ENCODE data around the gene PDGFB. TPM values are rescaled to one million over a fixed set of nuclear protein-coding genes. Genes with fewer than 3 reads are reported as not detected.

Gene PDGFB
- polyA plus RNA-seq, 1 donor = 7.4 TPM

- WGBS (ENCODE audit: insufficient coverage, low lambda C conversion rate) = no CpG with 5 or more reads among the region's 10 CpGs
- H3K27ac ChIP-seq (ENCODE audit: low read length) = peak overlapping the region; percentile 31
- H3K4me3 ChIP-seq (ENCODE audit: low read length) = no peak overlapping the region
- no peak for DNase-seq
- peaks cover 4% of the 10 kb centered on the region for H3K27me3 ChIP-seq (ENCODE audit: control insufficient read depth, insufficient read depth, low read length)
- peaks cover 40% of the 10 kb centered on the region for H3K4me1 ChIP-seq (ENCODE audit: control insufficient read depth, insufficient read depth, low read length)
- no peaks in the 10 kb centered on the region for H3K9me3 ChIP-seq (ENCODE audit: control insufficient read depth, low read depth, low read length)
- H3K36me3 ChIP-seq (ENCODE audit: control insufficient read depth, insufficient read depth, low read length) = peaks cover 9% of the 10 kb centered on the region
Observed at GRCh38 chr22:39234472-39234787, 10.4 kb downstream of the PDGFB start.

DNA sequence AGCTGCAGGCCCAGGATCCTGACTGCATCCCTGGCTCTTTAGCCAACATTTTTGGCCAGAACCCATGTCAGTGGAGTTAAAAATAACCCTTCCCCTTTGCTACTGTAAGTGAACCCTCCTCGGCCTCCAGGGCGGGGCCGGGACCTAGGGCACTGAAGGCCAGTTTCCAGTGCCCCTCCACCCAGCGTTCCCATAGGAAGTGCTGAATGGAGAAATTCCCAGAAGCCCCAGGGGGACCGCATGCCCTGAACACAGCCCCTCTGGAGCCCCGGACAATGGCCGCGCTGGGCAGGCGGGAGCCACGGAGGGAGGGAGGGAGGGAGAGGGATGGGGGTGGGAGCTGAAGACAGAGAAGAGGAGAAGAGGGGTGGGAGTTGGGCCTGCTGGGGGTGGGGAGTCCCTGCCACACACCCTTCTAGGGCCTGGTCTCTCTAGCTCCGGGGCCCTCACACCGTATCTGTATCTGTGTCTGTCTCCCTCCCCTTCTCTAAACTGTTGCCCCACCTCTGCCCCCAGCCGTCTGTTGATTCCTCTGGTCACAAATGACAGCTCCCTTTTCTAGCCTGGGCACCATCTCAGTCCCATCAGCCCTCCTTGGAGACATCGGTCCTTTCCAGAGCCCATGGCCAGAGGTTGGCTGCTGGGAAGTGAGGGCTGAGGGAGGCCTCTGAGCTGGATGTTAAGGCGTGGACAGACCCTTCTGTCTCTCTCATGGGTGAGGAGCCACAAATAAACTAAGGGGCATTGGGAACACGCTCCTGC, 10.9 kb downstream of the PDGFB start:
- Histone ChIP-seq H3K4me3 (ENCODE audit: low read length) (no peak overlapping the region), H3K9me3 (ENCODE audit: control insufficient read depth, low read depth, low read length) (no peaks in the 10 kb centered on the region), H3K27ac (ENCODE audit: low read length) (peak overlapping the region; percentile 31), H3K36me3 (ENCODE audit: control insufficient read depth, insufficient read depth, low read length) (peaks cover 9% of the 10 kb centered on the region), H3K4me1 (ENCODE audit: control insufficient read depth, insufficient read depth, low read length) (peaks cover 34% of the 10 kb centered on the region), H3K27me3 (ENCODE audit: control insufficient read depth, insufficient read depth, low read length) (peaks cover 4% of the 10 kb centered on the region)
- no peak for DNase-seq
- WGBS (ENCODE audit: insufficient coverage, low lambda C conversion rate) = no CpG with 5 or more reads among the region's 16 CpGs

GRCh38 chr22:39232806-39233709, 11.7 kb downstream of the PDGFB start:
- peaks cover 4% of the 10 kb centered on the region for H3K27me3 ChIP-seq (ENCODE audit: control insufficient read depth, insufficient read depth, low read length)
- no CpG with 5 or more reads among the region's 25 CpGs for WGBS (ENCODE audit: insufficient coverage, low lambda C conversion rate)
- no peak overlapping the region for H3K27ac ChIP-seq (ENCODE audit: low read length)
- H3K36me3 ChIP-seq (ENCODE audit: control insufficient read depth, insufficient read depth, low read length) = peaks cover 9% of the 10 kb centered on the region
- H3K4me1 ChIP-seq (ENCODE audit: control insufficient read depth, insufficient read depth, low read length) = peaks cover 32% of the 10 kb centered on the region
- H3K9me3 ChIP-seq (ENCODE audit: control insufficient read depth, low read depth, low read length) = no peaks in the 10 kb centered on the region
- H3K4me3 ChIP-seq (ENCODE audit: low read length) = no peak overlapping the region
- no peak for DNase-seq

DNA sequence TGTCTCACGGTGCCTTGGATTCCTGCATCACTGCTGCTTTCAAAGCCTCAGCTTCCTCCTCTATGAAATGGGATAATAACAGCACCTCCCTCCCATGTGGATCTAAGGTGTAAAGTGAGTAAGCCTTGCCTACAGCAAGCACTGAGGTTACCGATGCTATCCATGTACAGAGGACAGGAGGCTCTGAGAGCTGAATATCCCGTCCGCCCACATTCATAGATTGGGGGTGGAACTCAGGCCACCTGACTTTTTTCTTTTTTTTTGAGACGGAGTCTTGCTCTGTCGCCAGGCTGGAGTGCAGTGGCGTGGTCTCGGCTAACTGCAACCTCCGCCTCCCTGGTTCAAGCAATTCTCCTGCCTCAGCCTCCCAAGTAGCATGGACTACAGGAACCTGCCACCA, 12.5 kb downstream of the PDGFB start:
- Histone ChIP-seq H3K9me3 (ENCODE audit: control insufficient read depth, low read depth, low read length) (no peaks in the 10 kb centered on the region), H3K4me1 (ENCODE audit: control insufficient read depth, insufficient read depth, low read length) (peaks cover 29% of the 10 kb centered on the region), H3K27ac (ENCODE audit: low read length) (no peak overlapping the region), H3K27me3 (ENCODE audit: control insufficient read depth, insufficient read depth, low read length) (peaks cover 4% of the 10 kb centered on the region), H3K4me3 (ENCODE audit: low read length) (no peak overlapping the region), H3K36me3 (ENCODE audit: control insufficient read depth, insufficient read depth, low read length) (peaks cover 12% of the 10 kb centered on the region)
- no peak for DNase-seq
- WGBS (ENCODE audit: insufficient coverage, low lambda C conversion rate) = no CpG with 5 or more reads among the region's 9 CpGs

- Histone ChIP-seq H3K9me3 (ENCODE audit: control insufficient read depth, low read depth, low read length) (no peaks in the 10 kb centered on the region), H3K36me3 (ENCODE audit: control insufficient read depth, insufficient read depth, low read length) (peaks cover 12% of the 10 kb centered on the region), H3K4me3 (ENCODE audit: low read length) (no peak overlapping the region), H3K4me1 (ENCODE audit: control insufficient read depth, insufficient read depth, low read length) (peaks cover 22% of the 10 kb centered on the region), H3K27ac (ENCODE audit: low read length) (no peak overlapping the region), H3K27me3 (ENCODE audit: control insufficient read depth, insufficient read depth, low read length) (no peaks in the 10 kb centered on the region)
- DNase-seq = no peak
- WGBS (ENCODE audit: insufficient coverage, low lambda C conversion rate) = no CpG with 5 or more reads among the region's 37 CpGs
Observed at GRCh38 chr22:39231197-39231950, 13.4 kb downstream of the PDGFB start.

GRCh38 chr22:39230261-39231196, 14.3 kb downstream of the PDGFB start:
- no CpG with 5 or more reads among the region's 30 CpGs for WGBS (ENCODE audit: insufficient coverage, low lambda C conversion rate)
- Histone ChIP-seq H3K9me3 (ENCODE audit: control insufficient read depth, low read depth, low read length) (no peaks in the 10 kb centered on the region), H3K4me1 (ENCODE audit: control insufficient read depth, insufficient read depth, low read length) (peaks cover 19% of the 10 kb centered on the region), H3K4me3 (ENCODE audit: low read length) (no peak overlapping the region), H3K36me3 (ENCODE audit: control insufficient read depth, insufficient read depth, low read length) (peaks cover 15% of the 10 kb centered on the region), H3K27ac (ENCODE audit: low read length) (no peak overlapping the region), H3K27me3 (ENCODE audit: control insufficient read depth, insufficient read depth, low read length) (no peaks in the 10 kb centered on the region)
- DNase-seq = no peak

GRCh38 chr22:39229688-39230260, 15.0 kb downstream of the PDGFB start:
- H3K27me3 ChIP-seq (ENCODE audit: control insufficient read depth, insufficient read depth, low read length) = no peaks in the 10 kb centered on the region
- peaks cover 12% of the 10 kb centered on the region for H3K4me1 ChIP-seq (ENCODE audit: control insufficient read depth, insufficient read depth, low read length)
- no peak overlapping the region for H3K4me3 ChIP-seq (ENCODE audit: low read length)
- WGBS (ENCODE audit: insufficient coverage, low lambda C conversion rate) = no CpG with 5 or more reads among the region's 14 CpGs
- no peak for DNase-seq
- peaks cover 15% of the 10 kb centered on the region for H3K36me3 ChIP-seq (ENCODE audit: control insufficient read depth, insufficient read depth, low read length)
- no peaks in the 10 kb centered on the region for H3K9me3 ChIP-seq (ENCODE audit: control insufficient read depth, low read depth, low read length)
- no peak overlapping the region for H3K27ac ChIP-seq (ENCODE audit: low read length)

GRCh38 chr22:39229075-39229474, 15.7 kb downstream of the PDGFB start:
- Histone ChIP-seq H3K27ac (ENCODE audit: low read length) (no peak overlapping the region), H3K4me3 (ENCODE audit: low read length) (no peak overlapping the region), H3K4me1 (ENCODE audit: control insufficient read depth, insufficient read depth, low read length) (peaks cover 12% of the 10 kb centered on the region), H3K9me3 (ENCODE audit: control insufficient read depth, low read depth, low read length) (no peaks in the 10 kb centered on the region), H3K27me3 (ENCODE audit: control insufficient read depth, insufficient read depth, low read length) (no peaks in the 10 kb centered on the region), H3K36me3 (ENCODE audit: control insufficient read depth, insufficient read depth, low read length) (peaks cover 18% of the 10 kb centered on the region)
- WGBS (ENCODE audit: insufficient coverage, low lambda C conversion rate) = 93% methylated on average over 3 of the region's 8 CpGs
- no peak for DNase-seq

DNA sequence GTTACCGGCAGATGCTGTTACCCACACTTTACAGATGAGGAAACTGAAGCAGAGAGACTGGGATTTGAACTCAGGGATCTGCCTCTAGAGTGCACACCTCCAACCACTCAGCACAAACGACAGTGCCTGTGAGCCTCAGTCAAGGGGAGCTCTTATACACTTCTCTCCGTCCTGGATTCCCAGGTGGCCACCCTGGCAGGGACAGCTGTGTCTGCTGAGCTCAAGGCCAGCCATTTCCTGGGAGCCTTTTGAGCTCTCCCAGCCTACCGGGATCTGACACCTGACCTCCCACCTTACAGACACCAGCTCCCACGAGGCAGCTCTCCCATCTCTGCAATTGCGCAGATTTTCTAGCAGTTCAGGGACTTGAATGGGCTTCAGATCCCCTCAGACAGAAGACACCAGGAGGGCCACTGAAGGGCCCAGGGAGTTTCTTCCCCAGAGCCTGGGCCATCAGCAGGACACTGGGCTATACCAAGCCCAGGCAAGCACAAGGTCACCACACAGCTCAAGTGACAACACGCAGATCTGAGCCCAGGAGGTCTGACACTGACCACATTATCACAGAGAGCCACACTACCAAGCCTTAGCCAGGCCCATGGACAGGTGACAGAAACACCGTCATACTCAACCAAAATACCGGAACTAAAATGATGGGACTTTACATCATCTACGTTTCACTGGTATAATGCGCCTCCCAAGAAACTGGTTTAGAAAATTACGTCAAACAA, 17.1 kb downstream of the PDGFB start:
- H3K27ac ChIP-seq (ENCODE audit: low read length) = no peak overlapping the region
- DNase-seq = no peak
- peaks cover 12% of the 10 kb centered on the region for H3K4me1 ChIP-seq (ENCODE audit: control insufficient read depth, insufficient read depth, low read length)
- H3K27me3 ChIP-seq (ENCODE audit: control insufficient read depth, insufficient read depth, low read length) = no peaks in the 10 kb centered on the region
- no peaks in the 10 kb centered on the region for H3K9me3 ChIP-seq (ENCODE audit: control insufficient read depth, low read depth, low read length)
- H3K36me3 ChIP-seq (ENCODE audit: control insufficient read depth, insufficient read depth, low read length) = peaks cover 16% of the 10 kb centered on the region
- no CpG with 5 or more reads among the region's 12 CpGs for WGBS (ENCODE audit: insufficient coverage, low lambda C conversion rate)
- no peak overlapping the region for H3K4me3 ChIP-seq (ENCODE audit: low read length)
